ENCODE measurements around the gene IL9R.

DNA sequence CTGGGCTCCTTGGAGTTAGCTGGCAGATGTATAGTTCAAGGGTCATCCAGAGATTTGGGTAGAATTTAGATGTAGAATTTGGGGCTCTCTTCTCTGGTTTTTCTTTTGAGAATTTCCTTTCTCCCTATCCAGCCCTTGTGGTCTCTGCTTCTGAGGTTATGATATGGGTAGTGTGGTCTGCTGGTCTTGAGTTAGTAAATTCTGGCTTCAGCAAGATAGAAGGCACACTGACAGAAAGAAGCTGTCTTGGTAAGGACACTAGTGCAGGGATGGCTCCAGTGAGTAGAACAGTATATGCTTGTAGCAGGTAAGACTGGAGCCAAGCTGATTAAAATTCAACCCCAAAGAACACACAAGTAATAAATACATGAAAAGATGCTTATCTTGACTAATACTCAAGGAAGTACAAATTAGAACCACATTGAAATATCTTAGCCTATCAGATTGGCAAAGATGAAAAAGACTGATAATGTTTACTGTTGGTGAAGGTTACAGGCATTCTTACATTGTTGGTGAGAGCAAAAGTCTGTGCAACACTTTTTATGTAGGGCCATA, 2.1 kb upstream of the IL9R start:
- TF ChIP-seq, protein P1, sequence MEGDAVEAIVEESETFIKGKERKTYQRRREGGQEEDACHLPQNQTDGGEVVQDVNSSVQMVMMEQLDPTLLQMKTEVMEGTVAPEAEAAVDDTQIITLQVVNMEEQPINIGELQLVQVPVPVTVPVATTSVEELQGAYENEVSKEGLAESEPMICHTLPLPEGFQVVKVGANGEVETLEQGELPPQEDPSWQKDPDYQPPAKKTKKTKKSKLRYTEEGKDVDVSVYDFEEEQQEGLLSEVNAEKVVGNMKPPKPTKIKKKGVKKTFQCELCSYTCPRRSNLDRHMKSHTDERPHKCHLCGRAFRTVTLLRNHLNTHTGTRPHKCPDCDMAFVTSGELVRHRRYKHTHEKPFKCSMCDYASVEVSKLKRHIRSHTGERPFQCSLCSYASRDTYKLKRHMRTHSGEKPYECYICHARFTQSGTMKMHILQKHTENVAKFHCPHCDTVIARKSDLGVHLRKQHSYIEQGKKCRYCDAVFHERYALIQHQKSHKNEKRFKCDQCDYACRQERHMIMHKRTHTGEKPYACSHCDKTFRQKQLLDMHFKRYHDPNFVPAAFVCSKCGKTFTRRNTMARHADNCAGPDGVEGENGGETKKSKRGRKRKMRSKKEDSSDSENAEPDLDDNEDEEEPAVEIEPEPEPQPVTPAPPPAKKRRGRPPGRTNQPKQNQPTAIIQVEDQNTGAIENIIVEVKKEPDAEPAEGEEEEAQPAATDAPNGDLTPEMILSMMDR (IDR thresholded peaks at IDR 0.05 in 8 of 11, conservative IDR thresholded peaks at IDR 0.05 in 3 of 11), result no peak
- no peak for TF ChIP-seq POLR2AphosphoS5 (IDR thresholded peaks at IDR 0.05)
- no peak for TF ChIP-seq POLR2A (IDR thresholded peaks at IDR 0.05)
